Vagina (tissue), 2 donors: Measurements from ENCODE around the gene TRAPPC10.

ENCODE experiments used
- CTCF ChIP-seq, 3 experiments: fragments of 450-650 bp in 2 of 3; fragments of 200-600 bp in 1 of 3; sonication (generic) in 1 of 3; IDR thresholded peaks; one replicate each; pipeline ENCODE4 v1.5.1; 2017 to 2019; ENCODE audit warnings: antibody characterized with exemption in 3 of 3, mild to moderate bottlenecking in 2 of 3, moderate library complexity in 2 of 3
- POLR2A ChIP-seq, 2 donors: fragments of 450-650 bp; IDR thresholded peaks; one replicate each; pipeline ENCODE4 v1.6.1; 2017; ENCODE audit warnings: antibody characterized with exemption in 2 of 2, mild to moderate bottlenecking in 2 of 2, moderate library complexity in 2 of 2
- POLR2AphosphoS5 ChIP-seq, 2 donors: sonication (generic); formaldehyde crosslinking; IDR thresholded peaks; one replicate each; pipeline ENCODE4 v1.9.0; 2017; ENCODE audit warnings: antibody characterized with exemption in 2 of 2, mild to moderate bottlenecking in 2 of 2, low read depth in 1 of 2; ENCODE audit not compliant: insufficient read depth in 1 of 2

- TF ChIP-seq POLR2AphosphoS5 (IDR thresholded peaks at IDR 0.05; ENCODE audit: insufficient read depth in 1 of 2, low read depth in 1 of 2) (no peak), CTCF (IDR thresholded peaks at IDR 0.05) (no peak), POLR2A (IDR thresholded peaks at IDR 0.05) (no peak)
Observed at GRCh38 chr21:44006017-44006619, 6.0 kb upstream of the TRAPPC10 start.
